Activated T-cell treated with anti-CD3 and anti-CD28 coated beads for 24 hours (primary cell): ENCODE data around the gene ERCC3.
"Not testable (repeated sequence)": the region's sequence is repeated elsewhere in the genome, so short reads cannot be mapped to it uniquely, and the experiment has no call there.

Source experiments
- DNase-seq: peaks from one replicate; pipeline ENCODE4 v3.0.0-alpha.2; 2020; ENCODE audit warnings: low read depth

Gene ERCC3

GRCh38 chr2:127278959-127279358 is 15.0 kb downstream of the ERCC3 start:
- DNase-seq = no peak

GRCh38 chr2:127277028-127277427 is 16.9 kb downstream of the ERCC3 start:
- DNase-seq = no peak

- DNase-seq = no peak
These were observed 18.2 kb downstream of the ERCC3 start for GRCh38 chr2:127275789-127276188.

- DNase-seq = no peak
These were observed 18.6 kb downstream of the ERCC3 start for GRCh38 chr2:127275356-127275755.

- no peak for DNase-seq
These were observed 23.3 kb downstream of the ERCC3 start for GRCh38 chr2:127270663-127271062.

GRCh38 chr2:127261804-127262406 is 32.0 kb downstream of the ERCC3 start:
- DNase-seq = no peak

- DNase-seq = no peak
These were observed 34.6 kb downstream of the ERCC3 start for GRCh38 chr2:127259355-127259754.

GRCh38 chr2:127256866-127257265 is 37.1 kb downstream of the ERCC3 start:
- no peak for DNase-seq

- DNase-seq = no peak
These were observed 37.6 kb downstream of the ERCC3 start for GRCh38 chr2:127256381-127256780.

- no peak for DNase-seq
These were observed 38.2 kb downstream of the ERCC3 start for GRCh38 chr2:127255721-127256120.

- DNase-seq = no peak
These were observed 38.8 kb downstream of the ERCC3 start for GRCh38 chr2:127255146-127255545.

- no peak for DNase-seq
These were observed 39.5 kb downstream of the ERCC3 start for GRCh38 chr2:127254386-127254981.

- not testable (repeated sequence) for DNase-seq
These were observed 52.8 kb downstream of the ERCC3 start for GRCh38 chr2:127241184-127241583.

GRCh38 chr2:127239395-127239794 is 54.5 kb downstream of the ERCC3 start:
- DNase-seq = no peak

GRCh38 chr2:127237768-127238167 is 56.2 kb downstream of the ERCC3 start:
- DNase-seq = not testable (repeated sequence)

- DNase-seq = no peak
These were observed 58.8 kb downstream of the ERCC3 start for GRCh38 chr2:127235082-127235702.

GRCh38 chr2:127233710-127234109 is 60.2 kb downstream of the ERCC3 start:
- no peak for DNase-seq

GRCh38 chr2:127231130-127231865 is 62.6 kb downstream of the ERCC3 start:
- no peak for DNase-seq

- no peak for DNase-seq
These were observed 64.4 kb downstream of the ERCC3 start for GRCh38 chr2:127229555-127229954.

- no peak for DNase-seq
These were observed 65.8 kb downstream of the ERCC3 start for GRCh38 chr2:127228102-127228501.

GRCh38 chr2:127227264-127227660 is 66.7 kb downstream of the ERCC3 start:
- not testable (repeated sequence) for DNase-seq

GRCh38 chr2:127226520-127227263 is 67.3 kb downstream of the ERCC3 start:
- peak; percentile 23 for DNase-seq
